Astrocyte (in vitro differentiated cells and primary cell): ENCODE data around the gene MRPS17. TPM values are rescaled to one million over a fixed set of nuclear protein-coding genes. Genes with fewer than 3 reads are reported as not detected.
A peak's percentile ranks its signal among the peaks of the same experiment; 100 is the strongest.

Experiments
- DNase-seq: peaks from one replicate; pipeline ENCODE4 v3.0.0-alpha.2; 2010; ENCODE audit warnings: low read depth
- FAIRE-seq: peaks from 2 replicates; lab custom pipeline; 2011; peaks lifted over from hg19 to GRCh38; lab: Jason Lieb, UNC
- H2AFZ ChIP-seq: 2 replicates; pipeline ENCODE4 v1.6.0; 2012; ENCODE audit warnings: low read depth, low read length, inconsistent platforms
- H3K27ac ChIP-seq: 2 replicates; pipeline ENCODE4 v1.5.1; 2011; ENCODE audit warnings: low read depth, low read length, inconsistent platforms
- H3K27me3 ChIP-seq: 2 replicates; pipeline ENCODE4 v1.6.0; 2011; ENCODE audit warnings: low read length, inconsistent platforms; ENCODE audit not compliant: insufficient read depth
- H3K36me3 ChIP-seq: 2 replicates; pipeline ENCODE4 v1.5.1; 2011; ENCODE audit warnings: low read length, inconsistent platforms; ENCODE audit not compliant: insufficient read depth
- H3K4me1 ChIP-seq: 2 replicates; pipeline ENCODE4 v1.5.1; 2011; ENCODE audit warnings: low read length, inconsistent platforms; ENCODE audit not compliant: insufficient read depth
- H3K4me2 ChIP-seq: 2 replicates; pipeline ENCODE4 v1.6.0; 2012; ENCODE audit warnings: low read length, inconsistent platforms
- H3K4me3 ChIP-seq: 2 replicates; pipeline ENCODE4 v1.5.1; 2011; ENCODE audit warnings: low read depth, mild to moderate bottlenecking, low read length, inconsistent platforms; ENCODE audit not compliant: insufficient read depth
- H3K79me2 ChIP-seq: 2 replicates; pipeline ENCODE4 v1.6.0; 2012; ENCODE audit warnings: mild to moderate bottlenecking, low read length, inconsistent platforms; ENCODE audit not compliant: insufficient read depth
- H3K9ac ChIP-seq: 2 replicates; pipeline ENCODE4 v1.6.0; 2012; ENCODE audit warnings: mild to moderate bottlenecking, low read length, inconsistent platforms
- H3K9me3 ChIP-seq: 2 replicates; pipeline ENCODE4 v1.5.1; 2012; ENCODE audit warnings: low read depth, mild to moderate bottlenecking, low read length, inconsistent platforms; ENCODE audit not compliant: insufficient read depth
- H4K20me1 ChIP-seq: 2 replicates; pipeline ENCODE4 v1.6.0; 2012; ENCODE audit warnings: low read length, inconsistent platforms; ENCODE audit not compliant: insufficient read depth
- H3K27ac Mint-ChIP-seq: one replicate; pipeline ENCODE4 v1.8.0; 2021; ENCODE audit warnings: mild to moderate bottlenecking, mixed read lengths; ENCODE audit not compliant: unreplicated experiment
- H3K27me3 Mint-ChIP-seq: one replicate; pipeline ENCODE4 v1.8.0; 2021; ENCODE audit warnings: low read depth, mixed read lengths; ENCODE audit not compliant: unreplicated experiment
- H3K36me3 Mint-ChIP-seq: one replicate; pipeline ENCODE4 v1.8.0; 2021; ENCODE audit warnings: low read depth, mixed read lengths; ENCODE audit not compliant: unreplicated experiment
- H3K4me1 Mint-ChIP-seq: one replicate; pipeline ENCODE4 v1.8.0; 2021; ENCODE audit warnings: low read depth, mixed read lengths; ENCODE audit not compliant: unreplicated experiment
- H3K4me3 Mint-ChIP-seq: one replicate; pipeline ENCODE4 v1.8.0; 2021; ENCODE audit warnings: mild to moderate bottlenecking, moderate library complexity, mixed read lengths; ENCODE audit not compliant: unreplicated experiment
- H3K9me3 Mint-ChIP-seq: one replicate; pipeline ENCODE4 v1.8.0; 2021; ENCODE audit warnings: mild to moderate bottlenecking, mixed read lengths; ENCODE audit not compliant: unreplicated experiment
- CTCF ChIP-seq: IDR thresholded peaks from 2 replicates; pipeline ENCODE4 v1.5.1; 2011; ENCODE audit warnings: low read depth, mild to moderate bottlenecking, inconsistent platforms, low read length, moderate library complexity; ENCODE audit not compliant: insufficient read depth
- EZH2 ChIP-seq: IDR thresholded peaks from 2 replicates; pipeline ENCODE4 v1.6.1; 2012; ENCODE audit warnings: mild to moderate bottlenecking, low read length, inconsistent platforms; ENCODE audit not compliant: insufficient read depth
- total RNA-seq: library from RNA; stranded (reverse); gene quantifications from 2 replicates; pipeline ENCODE4 v1.2.1, GENCODE V29; 2021

MRPS17 gene
- total RNA-seq, 1 donor from 2014 or later = 15.7 TPM

- DNase-seq (no peak), FAIRE-seq (no peak)
- Histone ChIP-seq H3K9ac (no peak overlapping the region), H3K27me3 (no peaks in the 10 kb centered on the region), H3K79me2 (peaks cover 28% of the 10 kb centered on the region), H3K36me3 (no peaks in the 10 kb centered on the region), H4K20me1 (peaks cover 11% of the 10 kb centered on the region), H2AFZ (no peak overlapping the region), H3K4me1 (peaks cover 7% of the 10 kb centered on the region), H3K4me3 (no peak overlapping the region), H3K27ac (no peak overlapping the region), H3K4me2 (no peak overlapping the region), H3K9me3 (no peaks in the 10 kb centered on the region)
- peaks cover 8% of the 10 kb centered on the region for H3K4me1 Mint-ChIP-seq
- no peak overlapping the region for H3K27ac Mint-ChIP-seq
- peaks cover 3% of the 10 kb centered on the region for H3K36me3 Mint-ChIP-seq
- H3K4me3 Mint-ChIP-seq = no peak overlapping the region
- H3K27me3 Mint-ChIP-seq = peaks cover 7% of the 10 kb centered on the region
- no peaks in the 10 kb centered on the region for H3K9me3 Mint-ChIP-seq
- no peak for TF ChIP-seq CTCF
- TF ChIP-seq EZH2 = no peak
Measured at GRCh38 chr7:55962014-55962413, 10.3 kb downstream of the MRPS17 start.

- Histone ChIP-seq H3K4me3 (peak overlapping the region; percentile 69), H3K79me2 (peaks cover 43% of the 10 kb centered on the region), H3K27ac (no peak overlapping the region), H3K9ac (peak overlapping the region; percentile 85), H4K20me1 (peaks cover 14% of the 10 kb centered on the region), H3K27me3 (no peaks in the 10 kb centered on the region), H3K4me2 (peak overlapping the region; percentile 85), H3K36me3 (no peaks in the 10 kb centered on the region), H2AFZ (peak overlapping the region; percentile 75), H3K4me1 (peaks cover 7% of the 10 kb centered on the region), H3K9me3 (no peaks in the 10 kb centered on the region)
- Mint-ChIP-seq H3K4me3 (peak overlapping the region; percentile 79), H3K27me3 (peaks cover 7% of the 10 kb centered on the region), H3K9me3 (no peaks in the 10 kb centered on the region), H3K36me3 (peaks cover 5% of the 10 kb centered on the region), H3K27ac (peak overlapping the region; percentile 44), H3K4me1 (peaks cover 11% of the 10 kb centered on the region)
- no peak for DNase-seq
- TF ChIP-seq EZH2 (no peak), CTCF (no peak)
- FAIRE-seq = no peak
Measured at GRCh38 chr7:55963584-55964168, 12.0 kb downstream of the MRPS17 start.
